ENCODE data around the gene SMO.

The SMO gene

DNA sequence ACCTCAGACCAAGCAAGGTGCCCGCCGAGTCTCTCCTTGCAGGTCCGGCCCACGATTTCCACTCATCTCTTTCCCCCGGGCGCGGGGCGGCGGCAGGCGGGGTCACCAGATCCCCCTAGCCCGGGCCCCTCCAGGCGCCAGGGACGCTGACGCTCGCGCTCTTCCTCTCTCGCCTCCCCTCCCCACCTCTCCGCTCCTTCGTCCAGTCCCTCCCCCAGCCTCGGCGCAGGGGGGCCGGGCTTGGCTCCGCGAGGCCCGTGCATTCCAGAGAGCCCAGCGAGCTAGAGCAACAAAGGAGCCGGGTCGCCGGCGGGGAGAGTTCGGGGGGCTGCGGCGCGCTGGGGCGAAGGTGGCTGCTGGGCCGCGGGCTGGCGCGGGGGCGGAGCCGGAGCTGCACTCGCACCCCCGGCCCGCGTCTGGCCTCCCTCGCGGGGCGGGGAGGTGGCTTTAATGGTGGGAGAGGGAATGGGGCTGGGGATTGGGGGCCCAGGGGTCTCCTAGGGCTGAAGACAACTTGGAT lies at the start of gene SMO:
SMO (plus strand) TSS at position 262 of the 520 bp plus-strand sequence. CDS start 519 bp downstream, outside the sequence.
- H3K36me3 ChIP-seq (ENCODE audit: control insufficient read depth, low read depth, low read length): no peaks in the 10 kb centered on the region
- peaks cover 12% of the 10 kb centered on the region for H3K4me1 ChIP-seq (ENCODE audit: control insufficient read depth, low read depth, low read length)
- no peaks in the 10 kb centered on the region for H3K9me3 ChIP-seq (ENCODE audit: control insufficient read depth, low read depth, low read length)
- H3K27ac ChIP-seq (ENCODE audit: low read length): peak within 1 kb of the TSS; percentile 13
- peak within 1 kb of the TSS; percentile 89 for H3K9ac ChIP-seq (ENCODE audit: low read length)
- H3K4me3 ChIP-seq (ENCODE audit: low read length): peak within 1 kb of the TSS; percentile 85
- H3K27me3 ChIP-seq (ENCODE audit: control insufficient read depth, insufficient read depth, low read length): peaks cover 22% of the 10 kb centered on the region

DNA sequence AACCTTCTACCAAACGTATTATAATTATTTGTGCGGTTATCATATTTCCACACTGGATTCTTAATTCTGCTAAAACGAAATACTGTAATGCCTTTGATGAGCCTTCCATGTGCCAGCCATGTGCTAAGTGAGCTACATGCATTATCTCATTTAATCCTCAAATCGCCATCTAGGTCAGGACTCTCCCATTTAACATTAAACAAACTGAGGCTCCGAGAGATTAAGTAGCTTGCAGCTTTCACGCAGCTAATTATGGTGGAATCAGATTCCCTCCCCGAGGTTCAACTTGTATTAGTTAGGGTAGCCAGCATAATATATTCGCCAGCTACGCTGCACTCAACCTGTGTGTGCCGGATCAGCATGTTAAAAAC lies 44.7 kb upstream of the SMO start:
- Histone ChIP-seq H3K9ac (ENCODE audit: low read length) (no peak overlapping the region), H3K4me3 (ENCODE audit: low read length) (peak overlapping the region; percentile 86), H3K4me1 (ENCODE audit: control insufficient read depth, low read depth, low read length) (peaks cover 7% of the 10 kb centered on the region), H3K9me3 (ENCODE audit: control insufficient read depth, low read depth, low read length) (no peaks in the 10 kb centered on the region), H3K27ac (ENCODE audit: low read length) (no peak overlapping the region), H3K27me3 (ENCODE audit: control insufficient read depth, insufficient read depth, low read length) (peaks cover 20% of the 10 kb centered on the region), H3K36me3 (ENCODE audit: control insufficient read depth, low read depth, low read length) (no peaks in the 10 kb centered on the region)

DNA sequence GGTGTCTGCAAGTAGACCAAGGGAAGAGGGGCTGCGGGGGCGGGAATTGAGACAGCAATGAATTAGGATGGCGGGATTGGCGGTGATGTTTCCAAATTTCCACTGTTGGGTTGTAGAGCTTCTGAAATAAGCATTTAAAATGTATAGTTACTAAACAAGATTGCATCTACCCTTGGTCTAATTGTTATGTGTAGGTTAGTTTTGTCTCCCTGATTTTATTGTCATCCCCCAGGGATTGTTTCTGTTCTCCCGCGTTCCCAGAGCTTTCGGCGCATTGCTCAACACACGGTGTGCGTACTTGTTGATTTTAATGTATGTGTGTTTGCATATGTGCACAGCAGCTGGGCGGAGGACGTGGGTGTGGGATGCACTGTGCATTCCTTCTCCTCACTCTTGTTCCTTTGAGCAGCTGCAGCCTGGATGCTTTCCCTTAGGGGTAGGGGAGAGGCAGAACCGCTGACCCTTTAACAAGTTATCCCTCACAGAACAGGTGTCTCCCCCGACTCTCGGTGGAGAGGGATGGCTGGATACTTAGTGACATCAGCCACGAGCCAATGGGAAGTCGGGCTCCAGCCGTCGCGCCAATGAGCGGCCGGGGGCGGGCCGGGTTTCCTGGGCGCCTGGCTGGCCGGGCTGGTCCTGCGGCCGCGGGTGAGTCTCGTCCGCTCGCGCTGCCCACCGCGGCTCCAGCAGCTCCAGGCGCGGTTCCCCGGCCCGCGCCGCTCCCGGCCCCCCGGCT lies 44.2 kb upstream of the SMO start, which contains the start of gene TSPAN33:
TSPAN33 (plus strand) TSS at position 613 of the 739 bp plus-strand sequence. CDS start 274 bp downstream, outside the sequence.
- H3K27ac ChIP-seq (ENCODE audit: low read length): no peak within 1 kb of the TSS
- H3K9me3 ChIP-seq (ENCODE audit: control insufficient read depth, low read depth, low read length): no peaks in the 10 kb centered on the region
- H3K27me3 ChIP-seq (ENCODE audit: control insufficient read depth, insufficient read depth, low read length): peaks cover 20% of the 10 kb centered on the region
- H3K9ac ChIP-seq (ENCODE audit: low read length): peak within 1 kb of the TSS; percentile 40
- peaks cover 7% of the 10 kb centered on the region for H3K4me1 ChIP-seq (ENCODE audit: control insufficient read depth, low read depth, low read length)
- peak within 1 kb of the TSS; percentile 86 for H3K4me3 ChIP-seq (ENCODE audit: low read length)
- no peaks in the 10 kb centered on the region for H3K36me3 ChIP-seq (ENCODE audit: control insufficient read depth, low read depth, low read length)

DNA sequence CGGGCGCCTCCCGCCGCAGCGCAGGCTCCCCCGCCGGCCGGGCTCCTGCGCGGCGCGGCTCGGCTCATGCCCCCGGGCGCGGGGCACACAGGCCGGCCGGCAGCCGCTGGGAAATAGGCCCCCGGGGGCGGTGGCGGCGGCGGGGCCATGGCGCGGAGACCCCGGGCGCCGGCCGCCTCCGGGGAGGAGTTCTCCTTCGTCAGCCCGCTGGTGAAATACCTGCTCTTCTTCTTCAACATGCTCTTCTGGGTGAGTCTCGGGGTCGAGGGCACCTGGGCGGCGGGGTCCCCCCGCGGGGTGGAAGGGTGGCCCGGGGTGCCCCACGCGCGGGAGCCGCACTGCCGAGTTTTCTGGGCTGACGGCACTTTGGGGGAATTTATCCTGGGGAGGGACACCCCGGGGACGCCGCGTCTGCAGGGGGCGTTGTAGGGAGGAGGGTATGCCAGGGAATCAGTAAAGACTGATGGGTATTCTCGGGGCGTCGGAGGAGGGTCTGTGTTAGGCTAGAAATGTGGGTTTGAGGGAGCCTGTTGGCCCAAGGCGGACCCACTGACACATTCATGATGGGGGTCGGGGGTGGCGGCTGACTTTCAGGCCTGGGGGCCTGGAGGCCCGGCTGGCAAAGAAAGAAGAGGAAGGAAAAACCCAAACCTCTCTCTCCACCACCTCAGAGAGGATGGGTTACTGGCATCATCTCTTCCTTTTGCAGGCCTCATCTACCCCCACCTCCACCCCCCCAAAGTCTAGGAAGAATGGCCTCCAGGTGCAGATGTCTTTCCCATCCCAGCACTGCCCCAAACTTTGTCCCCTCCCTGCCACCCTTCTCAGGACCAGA lies 43.4 kb upstream of the SMO start:
- no peak overlapping the region for H3K9ac ChIP-seq (ENCODE audit: low read length)
- no peak overlapping the region for H3K27ac ChIP-seq (ENCODE audit: low read length)
- H3K4me1 ChIP-seq (ENCODE audit: control insufficient read depth, low read depth, low read length): peaks cover 7% of the 10 kb centered on the region
- H3K9me3 ChIP-seq (ENCODE audit: control insufficient read depth, low read depth, low read length): no peaks in the 10 kb centered on the region
- H3K36me3 ChIP-seq (ENCODE audit: control insufficient read depth, low read depth, low read length): no peaks in the 10 kb centered on the region
- peak overlapping the region; percentile 62 for H3K4me3 ChIP-seq (ENCODE audit: low read length)
- H3K27me3 ChIP-seq (ENCODE audit: control insufficient read depth, insufficient read depth, low read length): peaks cover 20% of the 10 kb centered on the region

DNA sequence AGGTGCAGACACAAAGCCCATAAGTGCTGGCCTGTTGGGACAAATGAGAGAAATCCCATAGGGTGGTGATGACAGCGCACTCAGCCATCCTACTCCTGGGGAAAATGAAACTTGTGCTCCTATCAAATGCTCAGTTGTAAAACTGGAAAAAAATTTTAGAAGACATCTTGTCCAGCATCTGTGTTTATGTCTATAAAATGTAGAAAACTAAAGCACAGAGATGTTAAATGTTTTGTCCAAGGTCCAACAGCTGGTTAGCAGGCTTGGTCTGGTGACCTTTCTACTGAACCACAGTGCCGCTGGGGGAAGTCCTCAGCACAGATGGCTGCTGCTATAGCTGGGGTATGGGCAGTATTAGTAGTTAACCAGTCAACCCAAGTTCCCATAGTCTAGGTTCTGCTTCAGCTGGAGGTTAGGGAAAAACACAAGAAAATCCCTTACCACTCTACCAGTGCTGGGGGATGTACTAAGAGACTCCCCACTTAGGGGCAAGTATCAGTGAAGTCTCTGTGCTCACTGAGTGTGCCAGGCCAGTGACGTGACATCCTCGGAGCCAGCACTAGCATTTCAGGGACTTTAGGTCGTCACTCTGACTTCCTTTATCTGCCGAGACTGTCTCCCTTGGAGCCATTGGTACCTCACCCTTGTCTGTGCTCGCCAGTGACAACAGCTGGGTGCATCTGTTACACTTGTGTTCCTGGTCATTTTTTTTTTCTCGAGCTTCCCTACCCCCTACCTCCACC lies 42.0 kb upstream of the SMO start:
- Histone ChIP-seq H3K4me3 (ENCODE audit: low read length) (no peak overlapping the region), H3K9ac (ENCODE audit: low read length) (no peak overlapping the region), H3K9me3 (ENCODE audit: control insufficient read depth, low read depth, low read length) (no peaks in the 10 kb centered on the region), H3K36me3 (ENCODE audit: control insufficient read depth, low read depth, low read length) (no peaks in the 10 kb centered on the region), H3K4me1 (ENCODE audit: control insufficient read depth, low read depth, low read length) (peaks cover 19% of the 10 kb centered on the region), H3K27ac (ENCODE audit: low read length) (no peak overlapping the region), H3K27me3 (ENCODE audit: control insufficient read depth, insufficient read depth, low read length) (peaks cover 20% of the 10 kb centered on the region)

DNA sequence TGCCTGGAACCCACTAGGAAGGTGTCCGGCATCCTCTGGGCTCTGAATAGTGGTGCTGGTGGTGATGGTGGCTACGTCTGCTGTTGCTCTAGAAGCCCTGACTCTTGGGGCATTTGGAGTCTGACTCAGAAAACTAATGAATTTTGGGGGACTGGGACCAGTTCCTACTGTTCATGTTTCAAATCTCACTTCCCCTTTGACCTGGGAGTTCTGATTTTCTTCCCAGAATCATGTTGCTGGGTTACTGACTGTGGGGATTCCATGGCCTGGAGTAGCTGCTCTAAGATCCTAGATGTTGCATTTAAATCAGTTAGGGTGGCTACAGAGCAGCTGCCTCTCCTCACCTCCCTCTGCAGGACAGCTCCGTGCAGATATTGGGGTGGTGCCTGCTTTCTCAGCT lies 40.7 kb upstream of the SMO start:
- H3K9ac ChIP-seq (ENCODE audit: low read length): no peak overlapping the region
- no peaks in the 10 kb centered on the region for H3K36me3 ChIP-seq (ENCODE audit: control insufficient read depth, low read depth, low read length)
- peaks cover 19% of the 10 kb centered on the region for H3K4me1 ChIP-seq (ENCODE audit: control insufficient read depth, low read depth, low read length)
- H3K27me3 ChIP-seq (ENCODE audit: control insufficient read depth, insufficient read depth, low read length): peaks cover 20% of the 10 kb centered on the region
- no peak overlapping the region for H3K27ac ChIP-seq (ENCODE audit: low read length)
- no peak overlapping the region for H3K4me3 ChIP-seq (ENCODE audit: low read length)
- H3K9me3 ChIP-seq (ENCODE audit: control insufficient read depth, low read depth, low read length): no peaks in the 10 kb centered on the region

DNA sequence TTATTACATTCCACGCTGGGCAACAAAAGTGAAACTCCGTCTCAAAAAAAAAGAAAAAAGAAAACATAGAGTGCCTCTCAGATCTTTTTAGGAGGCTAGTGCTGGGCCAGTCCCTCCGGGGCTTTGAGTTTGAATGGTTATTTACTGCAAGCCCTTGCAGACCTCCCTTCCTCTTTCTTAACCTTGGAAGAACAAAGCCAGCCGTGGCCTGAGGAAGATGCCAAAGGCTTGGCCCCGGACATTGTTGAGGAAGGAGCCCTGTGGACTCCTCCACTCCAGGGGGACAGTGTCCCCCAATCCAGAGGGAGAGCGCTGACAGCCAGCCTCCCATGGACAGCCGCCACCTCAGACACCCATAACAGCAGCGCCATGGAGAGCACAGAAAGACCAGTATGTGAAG lies 38.9 kb upstream of the SMO start:
- peaks cover 4% of the 10 kb centered on the region for H3K27me3 ChIP-seq (ENCODE audit: control insufficient read depth, insufficient read depth, low read length)
- peaks cover 13% of the 10 kb centered on the region for H3K4me1 ChIP-seq (ENCODE audit: control insufficient read depth, low read depth, low read length)
- no peaks in the 10 kb centered on the region for H3K36me3 ChIP-seq (ENCODE audit: control insufficient read depth, low read depth, low read length)
- H3K9ac ChIP-seq (ENCODE audit: low read length): no peak overlapping the region
- H3K27ac ChIP-seq (ENCODE audit: low read length): no peak overlapping the region
- no peaks in the 10 kb centered on the region for H3K9me3 ChIP-seq (ENCODE audit: control insufficient read depth, low read depth, low read length)
- no peak overlapping the region for H3K4me3 ChIP-seq (ENCODE audit: low read length)

DNA sequence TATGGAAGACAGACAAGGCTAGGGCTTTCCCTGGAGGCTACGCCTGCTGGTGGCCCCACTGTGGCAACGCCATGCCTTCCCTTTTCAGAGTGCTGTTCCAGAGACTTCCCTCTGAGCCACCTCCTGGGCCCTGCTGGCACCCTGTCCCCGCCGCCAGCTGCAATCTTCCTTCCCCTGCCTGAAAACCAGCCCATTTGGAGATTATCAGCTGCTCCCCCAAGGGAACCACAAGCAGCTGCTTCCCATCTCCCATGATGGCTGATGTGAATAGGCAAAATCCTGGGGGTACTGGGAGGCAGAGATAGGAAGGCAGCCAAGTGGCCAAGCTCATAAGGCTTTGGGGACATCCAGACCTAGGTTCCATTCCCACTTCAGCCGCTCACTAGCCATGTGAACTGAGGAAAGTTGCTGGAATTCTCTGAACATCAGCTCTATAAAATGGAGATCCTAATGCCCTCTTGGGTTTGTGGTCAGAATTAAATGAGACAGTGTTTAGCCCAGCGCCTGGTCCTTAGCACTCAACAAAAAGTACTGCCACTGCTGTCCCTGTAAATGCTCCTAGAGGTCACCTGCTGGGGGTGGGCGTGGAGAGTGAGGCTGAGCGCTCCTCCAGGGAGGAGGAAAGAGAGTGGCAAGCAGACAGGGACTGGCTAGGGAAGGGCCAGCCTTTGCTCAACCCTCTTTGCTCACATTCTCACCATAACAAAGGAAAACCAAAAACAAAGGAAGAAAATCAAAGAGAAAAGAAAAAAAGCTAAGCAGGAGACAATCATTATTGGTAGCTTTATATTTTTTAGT lies 38.0 kb upstream of the SMO start:
- peaks cover 4% of the 10 kb centered on the region for H3K27me3 ChIP-seq (ENCODE audit: control insufficient read depth, insufficient read depth, low read length)
- no peak overlapping the region for H3K9ac ChIP-seq (ENCODE audit: low read length)
- H3K4me1 ChIP-seq (ENCODE audit: control insufficient read depth, low read depth, low read length): peaks cover 13% of the 10 kb centered on the region
- no peaks in the 10 kb centered on the region for H3K9me3 ChIP-seq (ENCODE audit: control insufficient read depth, low read depth, low read length)
- H3K36me3 ChIP-seq (ENCODE audit: control insufficient read depth, low read depth, low read length): no peaks in the 10 kb centered on the region
- no peak overlapping the region for H3K27ac ChIP-seq (ENCODE audit: low read length)
- no peak overlapping the region for H3K4me3 ChIP-seq (ENCODE audit: low read length)

DNA sequence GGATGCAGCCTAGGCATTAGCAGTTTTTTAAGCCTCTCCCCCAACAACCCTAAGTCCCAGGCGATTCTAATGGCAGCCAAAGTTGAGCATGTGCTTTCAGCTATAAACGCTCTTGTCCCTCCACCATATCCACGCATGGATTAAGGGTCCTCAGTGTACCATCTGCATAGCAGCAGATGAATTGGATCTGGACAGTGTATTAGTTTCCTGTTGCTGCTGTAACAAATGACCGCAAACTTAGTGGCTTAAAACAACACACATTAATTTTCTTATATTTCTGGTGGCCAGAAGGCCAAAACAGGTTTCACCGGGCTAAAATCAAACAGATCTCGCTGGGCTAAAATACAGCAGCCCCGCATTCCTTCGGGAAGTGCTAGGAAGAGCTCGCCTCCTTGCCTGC lies 30.8 kb upstream of the SMO start:
- H3K27me3 ChIP-seq (ENCODE audit: control insufficient read depth, insufficient read depth, low read length): no peaks in the 10 kb centered on the region
- H3K9me3 ChIP-seq (ENCODE audit: control insufficient read depth, low read depth, low read length): no peaks in the 10 kb centered on the region
- no peak overlapping the region for H3K9ac ChIP-seq (ENCODE audit: low read length)
- H3K4me1 ChIP-seq (ENCODE audit: control insufficient read depth, low read depth, low read length): no peaks in the 10 kb centered on the region
- H3K4me3 ChIP-seq (ENCODE audit: low read length): no peak overlapping the region
- H3K36me3 ChIP-seq (ENCODE audit: control insufficient read depth, low read depth, low read length): no peaks in the 10 kb centered on the region
- no peak overlapping the region for H3K27ac ChIP-seq (ENCODE audit: low read length)

DNA sequence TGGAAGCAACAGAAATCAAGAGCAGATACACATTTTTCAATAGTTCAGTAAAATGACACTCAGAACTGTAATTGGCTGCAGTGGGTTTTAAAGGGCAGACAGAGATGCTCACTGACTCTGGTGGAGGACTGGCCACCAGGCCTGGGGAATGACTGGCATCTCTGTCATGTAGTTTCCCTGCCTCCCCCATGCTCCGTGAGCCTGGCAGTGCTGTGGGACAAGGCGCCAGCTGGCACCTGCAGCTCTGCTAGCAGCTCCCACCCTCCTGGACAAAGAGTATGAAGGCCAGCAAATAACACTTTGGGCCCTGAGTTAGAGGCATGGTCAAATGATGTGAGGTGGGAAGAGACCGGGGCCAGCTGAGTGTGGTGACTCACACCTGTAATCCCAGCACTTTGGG lies 28.9 kb upstream of the SMO start:
- H3K4me3 ChIP-seq (ENCODE audit: low read length): no peak overlapping the region
- no peak overlapping the region for H3K27ac ChIP-seq (ENCODE audit: low read length)
- no peaks in the 10 kb centered on the region for H3K27me3 ChIP-seq (ENCODE audit: control insufficient read depth, insufficient read depth, low read length)
- no peaks in the 10 kb centered on the region for H3K9me3 ChIP-seq (ENCODE audit: control insufficient read depth, low read depth, low read length)
- no peak overlapping the region for H3K9ac ChIP-seq (ENCODE audit: low read length)
- H3K4me1 ChIP-seq (ENCODE audit: control insufficient read depth, low read depth, low read length): no peaks in the 10 kb centered on the region
- no peaks in the 10 kb centered on the region for H3K36me3 ChIP-seq (ENCODE audit: control insufficient read depth, low read depth, low read length)
